Activated naive CD8-positive, alpha-beta T cell treated with anti-CD3 and anti-CD28 coated beads, Interleukin-2, amount 50 U/mL, for 16 hours (primary cell): ENCODE data around the gene SFXN1.

Experiments used
- DNase-seq: peaks from one replicate; pipeline ENCODE4 v3.0.0-alpha.2; 2020; ENCODE audit warnings: low read depth, low spot score

Gene SFXN1

DNA sequence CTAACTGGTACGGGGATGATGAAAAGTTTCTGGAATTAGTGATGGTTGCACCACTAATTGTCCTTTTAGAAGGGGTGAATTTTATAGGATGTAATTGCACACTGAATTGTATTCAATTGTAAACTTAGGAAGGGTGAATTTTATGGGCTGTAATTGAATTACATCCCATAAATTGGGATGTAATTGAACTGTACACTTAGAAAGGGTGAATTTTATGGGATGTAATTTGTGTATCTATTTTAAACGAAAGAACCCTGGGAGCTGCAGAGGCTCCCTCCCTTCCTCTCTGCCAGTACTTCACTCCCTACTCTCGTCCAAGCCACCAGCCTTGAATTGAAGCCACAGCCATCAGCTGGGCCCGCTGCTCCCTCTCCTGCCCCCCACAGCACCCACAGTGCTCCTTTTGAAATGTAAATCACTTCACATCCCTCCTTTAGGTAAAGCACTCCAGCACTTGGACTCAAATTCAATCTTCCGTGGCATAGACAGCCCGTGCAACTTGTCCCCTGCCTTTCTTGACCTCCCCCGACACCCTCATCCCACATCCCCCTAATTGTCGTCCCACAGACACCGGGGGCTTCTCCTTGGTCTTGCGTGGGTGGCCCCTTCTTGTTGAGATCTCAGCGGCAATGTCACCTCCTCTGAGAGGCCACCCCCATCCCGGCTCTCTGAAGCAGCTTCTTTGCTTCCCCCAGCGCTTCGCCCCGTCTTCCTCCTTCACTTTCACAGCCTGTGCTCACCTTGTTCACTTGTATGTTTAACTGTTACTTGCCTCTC, 95.3 kb downstream of the SFXN1 start:
- DNase-seq: no peak

DNA sequence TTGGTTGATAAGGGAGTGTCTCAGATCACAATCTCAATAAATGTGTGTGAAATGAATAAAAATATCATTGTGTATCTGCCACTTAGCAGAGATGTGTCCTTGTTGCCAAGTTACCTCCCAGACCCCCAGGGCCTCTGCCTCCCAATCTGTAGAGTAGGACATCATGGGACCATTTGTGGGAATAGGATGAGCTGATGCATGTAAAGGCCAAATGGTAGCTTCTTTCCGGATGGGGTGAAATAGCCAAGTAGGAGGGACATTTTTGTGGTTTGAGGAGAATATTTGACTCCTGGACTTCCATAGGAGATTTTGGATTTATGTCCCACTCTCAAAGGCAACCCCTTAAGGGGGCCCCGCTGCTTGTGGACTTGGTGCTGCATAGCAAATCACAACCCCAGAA, 96.9 kb downstream of the SFXN1 start:
- DNase-seq: no peak

DNA sequence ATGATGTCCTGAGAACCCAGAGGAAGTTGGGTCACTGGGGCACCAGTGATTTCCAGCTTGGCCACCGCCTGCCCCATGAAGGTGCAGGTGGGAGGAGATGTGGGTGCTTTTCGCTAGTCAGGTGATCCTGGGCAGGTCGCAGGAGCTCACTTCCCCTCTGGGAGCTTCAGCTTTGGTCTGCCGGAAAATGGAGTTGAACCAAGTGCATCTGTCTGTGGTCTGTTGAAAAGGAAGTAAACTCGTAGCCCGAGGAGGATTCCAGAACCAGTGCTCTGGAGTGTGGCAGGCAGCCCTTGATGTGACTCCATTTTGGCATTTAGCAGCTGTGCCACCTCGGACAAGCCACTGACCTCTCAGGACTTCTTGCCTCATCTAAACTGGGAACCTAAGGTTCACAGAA, 97.7 kb downstream of the SFXN1 start:
- DNase-seq: no peak

DNA sequence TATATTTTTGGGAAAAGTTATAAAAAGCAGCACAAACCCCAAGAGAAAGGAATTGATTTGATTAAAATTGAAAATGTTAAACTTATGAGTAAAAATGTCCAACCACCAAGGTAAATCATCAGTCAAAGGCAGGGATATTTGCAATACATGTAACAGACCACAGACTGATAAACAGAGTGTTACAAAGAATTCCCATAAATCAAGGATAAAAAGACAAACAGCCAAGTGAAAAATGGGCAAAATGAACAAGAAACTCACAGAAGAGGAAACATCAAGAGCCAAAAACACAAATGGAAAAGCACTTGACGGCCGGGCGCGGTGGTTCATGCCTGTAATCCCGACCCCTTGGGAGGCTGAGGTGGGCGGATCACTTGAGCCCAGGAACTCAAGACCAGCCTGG, 98.2 kb downstream of the SFXN1 start:
- no peak for DNase-seq
